ENCODE data around the gene ABCG4.
A peak's percentile ranks its signal among the peaks of the same experiment; 100 is the strongest.
"Not testable (repeated sequence)": the region's sequence is repeated elsewhere in the genome, so short reads cannot be mapped to it uniquely, and the experiment has no call there.

ABCG4 gene

DNA sequence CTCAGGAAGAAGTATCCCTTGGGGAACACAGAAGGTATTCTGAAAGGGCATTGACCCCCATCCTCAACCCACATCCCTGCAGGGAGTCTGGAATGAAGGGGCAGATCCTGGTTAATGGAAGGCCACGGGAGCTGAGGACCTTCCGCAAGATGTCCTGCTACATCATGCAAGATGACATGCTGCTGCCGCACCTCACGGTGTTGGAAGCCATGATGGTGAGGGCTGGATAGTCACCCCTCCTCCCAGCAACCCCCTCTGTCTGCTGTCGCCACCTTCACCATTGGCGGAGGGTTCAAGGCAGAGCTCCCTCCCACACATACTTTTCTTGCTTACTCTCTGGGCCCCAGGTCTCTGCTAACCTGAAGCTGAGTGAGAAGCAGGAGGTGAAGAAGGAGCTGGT, 5.3 kb downstream of the ABCG4 start:
- H3K36me3 ChIP-seq (ENCODE audit: control insufficient read depth in 2 of 2, insufficient read depth in 2 of 2, low read length in 2 of 2), result no peaks in the 10 kb centered on the region
- H3K4me3 ChIP-seq (ENCODE audit: low read length in 2 of 2), result no peak overlapping the region
- H3K9me3 ChIP-seq (ENCODE audit: control insufficient read depth in 2 of 2, low read length in 2 of 2), result no peaks in the 10 kb centered on the region
- peaks cover 6% of the 10 kb centered on the region for H3K4me1 ChIP-seq (ENCODE audit: control insufficient read depth, insufficient read depth, low read length)
- H3K9ac ChIP-seq (ENCODE audit: low read length in 2 of 2), result no peak overlapping the region
- no peak overlapping the region for H3K27ac ChIP-seq (ENCODE audit: low read length)
- peaks cover 3 to 9% of the 10 kb centered on the region in 2 donors for H3K27me3 ChIP-seq (ENCODE audit: control insufficient read depth in 1 of 2, insufficient read depth in 2 of 2, low read length in 2 of 2)

DNA sequence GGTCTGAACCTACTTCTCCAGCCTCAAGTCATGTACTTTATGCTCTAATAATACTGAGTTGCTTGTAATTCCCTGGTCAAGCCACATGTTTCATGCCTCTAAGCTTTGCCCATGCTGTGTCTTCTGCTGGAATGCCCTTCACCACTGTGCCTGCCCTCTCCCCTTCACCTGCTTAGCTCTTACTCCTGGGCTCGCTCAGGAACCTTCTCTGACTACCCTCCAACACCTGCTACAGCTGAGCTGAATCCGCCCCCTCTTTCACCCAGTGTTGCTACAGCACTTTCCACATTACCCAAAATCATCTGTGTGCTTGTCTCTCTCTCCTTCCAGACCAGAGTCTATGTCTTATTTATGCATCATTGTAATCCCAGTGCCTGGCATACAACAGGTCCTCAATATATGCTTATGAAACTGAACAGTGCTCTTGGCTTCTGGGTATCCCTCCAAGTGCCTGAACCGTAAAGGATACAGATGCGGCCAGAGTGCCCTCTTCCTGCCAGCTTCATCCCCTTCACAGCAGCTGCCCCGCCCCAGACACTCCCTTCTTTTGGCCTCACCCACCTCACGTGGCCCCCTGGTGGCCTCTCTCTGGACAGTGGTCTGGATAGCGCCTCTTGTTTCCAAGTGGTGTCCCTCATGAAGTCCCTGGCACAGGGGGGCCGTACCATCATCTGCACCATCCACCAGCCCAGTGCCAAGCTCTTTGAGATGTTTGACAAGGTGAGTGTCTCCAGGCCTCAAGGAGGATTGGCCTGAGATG, 7.1 kb downstream of the ABCG4 start:
- H3K9me3 ChIP-seq (ENCODE audit: control insufficient read depth in 2 of 2, low read length in 2 of 2), result no peaks in the 10 kb centered on the region
- no peak overlapping the region for H3K4me3 ChIP-seq (ENCODE audit: low read length in 2 of 2)
- H3K4me1 ChIP-seq (ENCODE audit: control insufficient read depth, insufficient read depth, low read length), result no peaks in the 10 kb centered on the region

DNA sequence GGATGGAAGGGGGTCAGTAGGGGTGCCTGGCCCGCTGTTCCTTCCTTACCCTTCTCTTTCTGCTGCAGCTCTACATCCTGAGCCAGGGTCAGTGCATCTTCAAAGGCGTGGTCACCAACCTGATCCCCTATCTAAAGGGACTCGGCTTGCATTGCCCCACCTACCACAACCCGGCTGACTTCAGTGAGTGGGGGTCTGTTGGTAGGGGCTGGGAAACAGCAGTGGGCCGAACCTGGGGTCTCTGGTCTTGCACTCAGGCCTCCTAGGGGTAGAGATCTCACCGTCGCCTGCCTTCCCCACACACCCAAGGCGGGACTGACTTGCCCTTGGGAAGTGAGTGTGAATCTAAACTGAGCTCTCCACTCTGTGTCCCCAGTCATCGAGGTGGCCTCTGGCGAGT, 7.6 kb downstream of the ABCG4 start:
- H3K27me3 ChIP-seq (ENCODE audit: control insufficient read depth in 1 of 2, insufficient read depth in 2 of 2, low read length in 2 of 2), result no peaks in the 10 kb centered on the region
- no peak overlapping the region for H3K4me3 ChIP-seq (ENCODE audit: low read length in 2 of 2)
- H3K27ac ChIP-seq (ENCODE audit: low read length), result no peak overlapping the region
- H3K9me3 ChIP-seq (ENCODE audit: control insufficient read depth in 2 of 2, low read length in 2 of 2), result no peaks in the 10 kb centered on the region
- no peaks in the 10 kb centered on the region for H3K4me1 ChIP-seq (ENCODE audit: control insufficient read depth, insufficient read depth, low read length)
- H3K9ac ChIP-seq (ENCODE audit: low read length in 2 of 2), result no peak overlapping the region
- no peaks in the 10 kb centered on the region for H3K36me3 ChIP-seq (ENCODE audit: control insufficient read depth in 2 of 2, insufficient read depth in 2 of 2, low read length in 2 of 2)

More for the DNA sequence above, 7.1 kb downstream of the ABCG4 start:
- Histone ChIP-seq H3K27ac (ENCODE audit: low read length) (no peak overlapping the region), H3K36me3 (ENCODE audit: control insufficient read depth in 2 of 2, insufficient read depth in 2 of 2, low read length in 2 of 2) (no peaks in the 10 kb centered on the region), H3K9ac (ENCODE audit: low read length in 2 of 2) (no peak overlapping the region), H3K27me3 (ENCODE audit: control insufficient read depth in 1 of 2, insufficient read depth in 2 of 2, low read length in 2 of 2) (no peaks in the 10 kb centered on the region)

DNA sequence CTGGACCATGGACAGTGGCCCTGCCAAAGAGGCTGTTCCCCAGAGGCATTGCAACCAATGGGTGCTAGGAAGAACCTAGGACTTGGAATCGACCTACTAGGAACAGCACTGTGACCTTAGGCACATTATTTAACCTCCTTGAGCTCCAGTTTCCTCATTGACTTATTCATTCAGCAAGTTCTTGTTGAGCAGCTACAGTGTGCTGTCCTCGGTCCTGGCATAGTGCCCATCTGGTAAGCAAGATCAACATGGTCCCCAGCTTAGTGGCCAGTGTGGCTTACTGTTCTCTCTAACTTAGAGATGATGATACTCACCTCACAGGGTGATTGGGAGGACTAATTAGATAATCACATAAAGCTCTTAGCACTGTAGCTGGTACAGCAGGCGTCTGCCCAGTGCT, 8.2 kb downstream of the ABCG4 start:
- Histone ChIP-seq H3K36me3 (ENCODE audit: control insufficient read depth in 2 of 2, insufficient read depth in 2 of 2, low read length in 2 of 2) (no peaks in the 10 kb centered on the region), H3K4me1 (ENCODE audit: control insufficient read depth, insufficient read depth, low read length) (no peaks in the 10 kb centered on the region), H3K9me3 (ENCODE audit: control insufficient read depth in 2 of 2, low read length in 2 of 2) (no peaks in the 10 kb centered on the region), H3K27me3 (ENCODE audit: control insufficient read depth in 1 of 2, insufficient read depth in 2 of 2, low read length in 2 of 2) (no peaks in the 10 kb centered on the region), H3K4me3 (ENCODE audit: low read length in 2 of 2) (no peak overlapping the region), H3K9ac (ENCODE audit: low read length in 2 of 2) (no peak overlapping the region), H3K27ac (ENCODE audit: low read length) (no peak overlapping the region)

DNA sequence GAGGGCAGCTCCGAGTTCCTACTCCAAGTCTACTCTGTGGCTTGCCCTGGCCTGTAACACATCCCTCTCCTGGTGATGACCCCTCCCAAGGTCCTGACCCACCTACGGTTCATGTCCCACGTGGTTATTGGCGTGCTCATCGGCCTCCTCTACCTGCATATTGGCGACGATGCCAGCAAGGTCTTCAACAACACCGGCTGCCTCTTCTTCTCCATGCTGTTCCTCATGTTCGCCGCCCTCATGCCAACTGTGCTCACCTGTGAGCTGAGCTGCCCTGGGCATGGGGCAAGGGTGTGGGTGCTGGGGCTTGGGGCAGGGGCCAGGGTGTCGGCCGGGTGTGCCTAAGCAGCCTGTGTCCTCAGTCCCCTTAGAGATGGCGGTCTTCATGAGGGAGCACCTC, 9.6 kb downstream of the ABCG4 start:
- H3K27ac ChIP-seq (ENCODE audit: low read length), result no peak overlapping the region
- no peaks in the 10 kb centered on the region for H3K27me3 ChIP-seq (ENCODE audit: control insufficient read depth in 1 of 2, insufficient read depth in 2 of 2, low read length in 2 of 2)
- no peak overlapping the region for H3K9ac ChIP-seq (ENCODE audit: low read length in 2 of 2)
- no peaks in the 10 kb centered on the region for H3K36me3 ChIP-seq (ENCODE audit: control insufficient read depth in 2 of 2, insufficient read depth in 2 of 2, low read length in 2 of 2)
- no peaks in the 10 kb centered on the region for H3K4me1 ChIP-seq (ENCODE audit: control insufficient read depth, insufficient read depth, low read length)
- H3K4me3 ChIP-seq (ENCODE audit: low read length in 2 of 2), result no peak overlapping the region
- no peaks in the 10 kb centered on the region for H3K9me3 ChIP-seq (ENCODE audit: control insufficient read depth in 2 of 2, low read length in 2 of 2)

DNA sequence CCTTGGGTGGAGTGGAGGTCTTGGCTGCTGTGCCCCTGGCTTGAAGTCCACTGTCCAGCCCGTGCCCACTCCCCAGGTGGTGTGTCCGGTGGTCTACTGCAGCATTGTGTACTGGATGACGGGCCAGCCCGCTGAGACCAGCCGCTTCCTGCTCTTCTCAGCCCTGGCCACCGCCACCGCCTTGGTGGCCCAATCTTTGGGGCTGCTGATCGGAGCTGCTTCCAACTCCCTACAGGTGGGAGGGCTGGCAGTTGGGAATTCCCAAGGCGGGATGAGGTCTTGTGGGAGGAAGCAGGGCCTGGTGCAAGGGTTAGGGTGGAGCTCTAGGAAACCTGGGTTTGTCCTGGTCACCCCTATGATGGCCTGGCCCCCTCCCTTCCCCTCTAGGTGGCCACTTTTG, 11.3 kb downstream of the ABCG4 start:
- no peak overlapping the region for H3K27ac ChIP-seq (ENCODE audit: low read length)
- H3K27me3 ChIP-seq (ENCODE audit: control insufficient read depth in 1 of 2, insufficient read depth in 2 of 2, low read length in 2 of 2), result no peaks in the 10 kb centered on the region
- H3K36me3 ChIP-seq (ENCODE audit: control insufficient read depth in 2 of 2, insufficient read depth in 2 of 2, low read length in 2 of 2), result no peaks in the 10 kb centered on the region
- no peak overlapping the region for H3K9ac ChIP-seq (ENCODE audit: low read length in 2 of 2)
- H3K9me3 ChIP-seq (ENCODE audit: control insufficient read depth in 2 of 2, low read length in 2 of 2), result no peaks in the 10 kb centered on the region
- H3K4me3 ChIP-seq (ENCODE audit: low read length in 2 of 2), result no peak overlapping the region
- no peaks in the 10 kb centered on the region for H3K4me1 ChIP-seq (ENCODE audit: control insufficient read depth, insufficient read depth, low read length)

DNA sequence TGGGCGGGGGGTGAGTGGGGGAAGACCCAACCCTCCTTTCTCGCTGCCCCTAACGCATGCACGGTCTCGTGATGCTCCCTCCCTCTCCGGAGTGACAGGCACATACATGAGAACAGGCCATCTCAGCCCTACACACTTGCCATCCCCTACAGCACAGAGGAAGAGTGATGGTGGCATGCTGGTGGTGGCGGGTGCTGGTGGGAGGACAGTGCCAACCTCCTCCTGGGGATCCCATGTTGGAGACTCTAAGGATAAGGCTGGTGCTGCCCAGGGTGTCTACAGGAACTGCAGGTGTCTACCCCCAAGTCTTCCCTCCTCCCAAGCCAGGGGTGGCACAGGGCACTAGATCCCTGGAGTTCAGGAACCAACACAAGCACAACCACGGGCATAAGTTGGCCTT, 13.0 kb downstream of the ABCG4 start:
- no peaks in the 10 kb centered on the region for H3K4me1 ChIP-seq (ENCODE audit: control insufficient read depth, insufficient read depth, low read length)
- H3K9ac ChIP-seq (ENCODE audit: low read length in 2 of 2), result no peak overlapping the region
- no peaks in the 10 kb centered on the region for H3K27me3 ChIP-seq (ENCODE audit: control insufficient read depth in 1 of 2, insufficient read depth in 2 of 2, low read length in 2 of 2)
- H3K27ac ChIP-seq (ENCODE audit: low read length), result no peak overlapping the region
- no peaks in the 10 kb centered on the region for H3K9me3 ChIP-seq (ENCODE audit: control insufficient read depth in 2 of 2, low read length in 2 of 2)
- H3K36me3 ChIP-seq (ENCODE audit: control insufficient read depth in 2 of 2, insufficient read depth in 2 of 2, low read length in 2 of 2), result no peaks in the 10 kb centered on the region
- H3K4me3 ChIP-seq (ENCODE audit: low read length in 2 of 2), result no peak overlapping the region

DNA sequence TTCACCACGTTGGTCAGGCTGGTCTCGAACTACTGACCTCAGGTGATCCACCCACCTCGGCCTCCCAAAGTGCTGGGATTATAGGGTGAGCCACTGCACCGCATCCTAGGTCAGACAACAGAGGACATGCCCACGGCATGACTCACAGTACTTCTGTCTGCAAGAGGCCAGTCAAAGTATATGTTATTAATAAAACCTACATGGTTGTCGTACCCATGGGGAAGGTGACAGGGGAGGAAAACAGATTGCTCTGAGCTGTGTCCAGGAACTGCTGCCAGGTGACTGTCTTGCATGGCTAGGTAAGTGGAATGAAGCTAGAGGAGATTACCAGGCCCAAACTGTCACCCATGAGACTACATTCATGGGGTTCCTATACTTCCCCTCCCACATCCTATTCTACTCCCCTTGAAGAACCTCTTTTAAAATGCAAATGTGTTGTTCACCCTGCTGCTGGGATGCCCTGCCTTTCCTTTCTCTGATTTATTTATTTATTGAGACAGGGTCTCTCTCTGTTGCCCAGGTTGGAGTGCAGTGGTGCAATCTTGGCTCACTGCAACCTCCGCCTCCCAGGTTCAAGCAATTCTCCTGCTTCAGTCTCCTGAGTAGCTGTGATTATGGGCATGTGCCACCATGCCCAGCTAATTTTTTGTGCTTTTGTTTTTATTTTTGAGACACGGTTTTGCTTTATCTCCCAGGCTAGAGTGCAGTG, 17.7 kb downstream of the ABCG4 start:
- no peak overlapping the region for H3K27ac ChIP-seq (ENCODE audit: low read length)
- H3K9ac ChIP-seq (ENCODE audit: low read length in 2 of 2), result no peak overlapping the region

DNA sequence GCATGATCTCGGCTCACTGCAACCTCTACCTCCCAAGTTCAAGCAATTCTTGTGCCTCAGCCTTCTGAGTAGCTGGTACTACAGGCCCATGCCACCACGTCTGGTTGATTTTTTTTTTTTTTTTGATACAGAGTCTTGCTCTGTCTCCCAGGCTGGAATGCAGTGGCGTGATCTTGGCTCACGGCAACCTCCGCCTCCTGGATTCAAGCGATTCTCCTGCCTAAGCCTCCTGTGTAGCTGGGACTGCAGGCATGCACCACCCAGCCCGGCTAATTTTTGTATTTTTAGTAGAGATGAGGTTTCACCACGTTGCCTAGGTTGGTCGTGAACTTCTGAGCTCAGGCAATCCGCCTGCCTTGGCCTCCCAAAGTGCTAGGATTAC, 18.2 kb downstream of the ABCG4 start:
- not testable (repeated sequence) for H3K9me3 ChIP-seq (ENCODE audit: control insufficient read depth in 2 of 2, low read length in 2 of 2); H3K27ac ChIP-seq (ENCODE audit: low read length); H3K4me3 ChIP-seq (ENCODE audit: low read length in 2 of 2); H3K36me3 ChIP-seq (ENCODE audit: control insufficient read depth in 2 of 2, insufficient read depth in 2 of 2, low read length in 2 of 2); H3K9ac ChIP-seq (ENCODE audit: low read length in 2 of 2); H3K27me3 ChIP-seq (ENCODE audit: control insufficient read depth in 1 of 2, insufficient read depth in 2 of 2, low read length in 2 of 2)
- peaks cover 11% of the 10 kb centered on the region for H3K4me1 ChIP-seq (ENCODE audit: control insufficient read depth, insufficient read depth, low read length)

More for the DNA sequence above, 17.7 kb downstream of the ABCG4 start:
- Histone ChIP-seq H3K9me3 (ENCODE audit: control insufficient read depth in 2 of 2, low read length in 2 of 2) (no peaks in the 10 kb centered on the region), H3K27me3 (ENCODE audit: control insufficient read depth in 1 of 2, insufficient read depth in 2 of 2, low read length in 2 of 2) (no peaks in the 10 kb centered on the region), H3K4me3 (ENCODE audit: low read length in 2 of 2) (no peak overlapping the region), H3K36me3 (ENCODE audit: control insufficient read depth in 2 of 2, insufficient read depth in 2 of 2, low read length in 2 of 2) (no peaks in the 10 kb centered on the region), H3K4me1 (ENCODE audit: control insufficient read depth, insufficient read depth, low read length) (peaks cover 11% of the 10 kb centered on the region)

DNA sequence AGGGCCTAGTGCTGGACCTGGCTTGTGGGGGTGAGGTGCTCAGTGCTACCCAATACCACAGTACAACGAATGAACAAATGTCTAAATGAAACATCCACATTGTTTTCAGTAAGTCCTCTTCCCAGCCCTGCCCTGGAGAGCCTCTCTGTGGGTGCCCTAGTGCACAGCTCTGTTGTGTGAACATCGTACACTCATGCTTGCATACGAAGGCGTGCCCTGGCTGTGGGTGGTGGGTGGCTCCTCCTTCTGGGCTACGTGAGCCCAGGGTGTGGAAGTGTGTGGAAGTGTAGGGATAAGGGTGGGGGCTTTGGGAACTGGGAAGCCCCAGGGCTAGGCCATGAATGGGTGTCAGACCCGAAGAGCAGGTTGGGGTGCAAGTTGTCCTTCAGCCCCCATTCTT, 19.1 kb downstream of the ABCG4 start:
- Histone ChIP-seq H3K27ac (ENCODE audit: low read length) (peak overlapping the region; percentile 90), H3K9me3 (ENCODE audit: control insufficient read depth in 2 of 2, low read length in 2 of 2) (no peaks in the 10 kb centered on the region)

More for the DNA sequence above, 19.1 kb downstream of the ABCG4 start:
- peak overlapping the region in 1 of 2 donors; percentile 83 for H3K4me3 ChIP-seq (ENCODE audit: low read length in 2 of 2)
- H3K36me3 ChIP-seq (ENCODE audit: control insufficient read depth in 2 of 2, insufficient read depth in 2 of 2, low read length in 2 of 2), result peaks cover 0 to under 1% of the 10 kb centered on the region in 2 donors
- no peaks in the 10 kb centered on the region for H3K27me3 ChIP-seq (ENCODE audit: control insufficient read depth in 1 of 2, insufficient read depth in 2 of 2, low read length in 2 of 2)
- no peak overlapping the region for H3K9ac ChIP-seq (ENCODE audit: low read length in 2 of 2)
- H3K4me1 ChIP-seq (ENCODE audit: control insufficient read depth, insufficient read depth, low read length), result peaks cover 11% of the 10 kb centered on the region

All from stomach smooth muscle (tissue), 2 donors.